ENCODE measurements around the gene CHST8. TPM values are rescaled to one million over a fixed set of nuclear protein-coding genes. Genes with fewer than 3 reads are reported as not detected.

CHST8 gene
- total RNA-seq, 4 donors from 2014 or later = not detected

GRCh38 chr19:33705090-33705847 is 83.5 kb downstream of the CHST8 start:
- Histone ChIP-seq H3K27ac (no peak overlapping the region), H3K4me3 (no peak overlapping the region), H3K36me3 (no peaks in the 10 kb centered on the region), H3K27me3 (peaks cover 6% of the 10 kb centered on the region), H3K4me1 (no peaks in the 10 kb centered on the region), H3K9me3 (no peaks in the 10 kb centered on the region)
- TF ChIP-seq CTCF (IDR thresholded peaks at IDR 0.05) = no peak
- no peak for TF ChIP-seq POLR2AphosphoS5 (IDR thresholded peaks at IDR 0.05)
- TF ChIP-seq POLR2A (IDR thresholded peaks at IDR 0.05) = no peak
- 71% methylated on average over 11 of the region's 11 CpGs; no CpG with 5 or more reads in 1 of the 2 donors for WGBS, 2 donors (ENCODE audit: low coverage in 1 of 2)
- intact Hi-C loops (cut with DNase I; ENCODE audit: low total_unique reads) = no loop called here
- in situ Hi-C loops (cut with MboI; ENCODE audit: low pct_ligation_motif_present in 1 of 4, low pct_unique_long_range_greater_than_20kb in 1 of 4, low sequenced_read_pairs in 3 of 4) = no loop called here
- no peak for DNase-seq

GRCh38 chr19:33705860-33706259 is 84.1 kb downstream of the CHST8 start:
- DNase-seq = no peak
- H3K36me3 ChIP-seq = no peaks in the 10 kb centered on the region
- H3K4me1 ChIP-seq = no peaks in the 10 kb centered on the region
- no peak overlapping the region for H3K4me3 ChIP-seq
- 67 to 81% methylated on average over 1 to 4 of the region's 5 CpGs for WGBS, 2 donors (ENCODE audit: low coverage in 1 of 2)
- H3K9me3 ChIP-seq = no peaks in the 10 kb centered on the region
- in situ Hi-C loops (cut with MboI; ENCODE audit: low pct_ligation_motif_present in 1 of 4, low pct_unique_long_range_greater_than_20kb in 1 of 4, low sequenced_read_pairs in 3 of 4) (no loop called here), intact Hi-C loops (cut with DNase I; ENCODE audit: low total_unique reads) (no loop called here)
- TF ChIP-seq EP300 (IDR thresholded peaks at IDR 0.05; ENCODE audit: low read depth) = no peak
- no peak for TF ChIP-seq POLR2A (IDR thresholded peaks at IDR 0.05)
- TF ChIP-seq CTCF (IDR thresholded peaks at IDR 0.05) = no peak
- TF ChIP-seq POLR2AphosphoS5 (IDR thresholded peaks at IDR 0.05) = no peak
- no peak overlapping the region for H3K27ac ChIP-seq
- H3K27me3 ChIP-seq = peaks cover 6% of the 10 kb centered on the region

GRCh38 chr19:33706631-33707030 is 84.9 kb downstream of the CHST8 start:
- Histone ChIP-seq H3K27me3 (peaks cover 6% of the 10 kb centered on the region), H3K27ac (no peak overlapping the region), H3K9me3 (no peaks in the 10 kb centered on the region), H3K36me3 (no peaks in the 10 kb centered on the region), H3K4me1 (no peaks in the 10 kb centered on the region), H3K4me3 (no peak overlapping the region)
- 62 to 65% methylated on average over 4 to 10 of the region's 10 CpGs for WGBS, 2 donors (ENCODE audit: low coverage in 1 of 2)
- no peak for DNase-seq
- TF ChIP-seq POLR2AphosphoS5 (IDR thresholded peaks at IDR 0.05) = no peak
- no peak for TF ChIP-seq EP300 (IDR thresholded peaks at IDR 0.05; ENCODE audit: low read depth)
- no peak for TF ChIP-seq CTCF (IDR thresholded peaks at IDR 0.05)
- no peak for TF ChIP-seq POLR2A (IDR thresholded peaks at IDR 0.05)
- in situ Hi-C loops (cut with MboI; ENCODE audit: low pct_ligation_motif_present in 1 of 4, low pct_unique_long_range_greater_than_20kb in 1 of 4, low sequenced_read_pairs in 3 of 4) = no loop called here
- intact Hi-C loops (cut with DNase I; ENCODE audit: low total_unique reads) = no loop called here

GRCh38 chr19:33712268-33712667 is 90.5 kb downstream of the CHST8 start:
- Histone ChIP-seq H3K27ac (no peak overlapping the region), H3K4me1 (no peaks in the 10 kb centered on the region), H3K36me3 (no peaks in the 10 kb centered on the region), H3K4me3 (no peak overlapping the region), H3K27me3 (peaks cover 6% of the 10 kb centered on the region), H3K9me3 (no peaks in the 10 kb centered on the region)
- no peak for DNase-seq
- TF ChIP-seq CTCF (IDR thresholded peaks at IDR 0.05) = no peak
- no peak for TF ChIP-seq EP300 (IDR thresholded peaks at IDR 0.05; ENCODE audit: low read depth)
- no peak for TF ChIP-seq POLR2AphosphoS5 (IDR thresholded peaks at IDR 0.05)
- no peak for TF ChIP-seq POLR2A (IDR thresholded peaks at IDR 0.05)
- 50 to 70% methylated on average over 2 to 6 of the region's 6 CpGs for WGBS, 2 donors (ENCODE audit: low coverage in 1 of 2)
- in situ Hi-C loops (cut with MboI; ENCODE audit: low pct_ligation_motif_present in 1 of 4, low pct_unique_long_range_greater_than_20kb in 1 of 4, low sequenced_read_pairs in 3 of 4) (no loop called here), intact Hi-C loops (cut with DNase I; ENCODE audit: low total_unique reads) (no loop called here)
